VCaP (cell line): ENCODE measurements around the gene BCR.

Experiments
- H3K27ac ChIP-seq: fragments of 450-650 bp; 2 replicates; pipeline ENCODE4 v1.5.1; 2017
- CTCF ChIP-seq: fragments of 450-650 bp; conservative IDR thresholded peaks from 2 replicates; pipeline ENCODE4 v1.5.1; 2017; ENCODE audit warnings: mild to moderate bottlenecking, moderate library complexity

BCR gene

GRCh38 chr22:23245045-23245798 is 64.9 kb downstream of the BCR start:
- H3K27ac ChIP-seq = no peak overlapping the region
- TF ChIP-seq CTCF = no peak

GRCh38 chr22:23245799-23246136 is 65.5 kb downstream of the BCR start:
- no peak overlapping the region for H3K27ac ChIP-seq
- no peak for TF ChIP-seq CTCF

- peak overlapping the region; percentile 51 for H3K27ac ChIP-seq
- TF ChIP-seq CTCF = no peak
These were observed 66.9 kb downstream of the BCR start for GRCh38 chr22:23246982-23247766.

- peak overlapping the region; percentile 51 for H3K27ac ChIP-seq
- TF ChIP-seq CTCF = no peak
These were observed 68.3 kb downstream of the BCR start for GRCh38 chr22:23248583-23248982.

GRCh38 chr22:23250056-23250784 is 69.9 kb downstream of the BCR start:
- TF ChIP-seq CTCF = no peak
- no peak overlapping the region for H3K27ac ChIP-seq

GRCh38 chr22:23250785-23251363 is 70.6 kb downstream of the BCR start:
- no peak for TF ChIP-seq CTCF
- no peak overlapping the region for H3K27ac ChIP-seq
